AG20443 (cell line): ENCODE measurements around the gene CD6.

Source experiments
- DNase-seq: peaks from one replicate; pipeline ENCODE4 v3.0.0; 2012; ENCODE audit warnings: low spot score, mixed read lengths

Gene CD6

GRCh38 chr11:61026121-61027031, 54.9 kb downstream of the CD6 start:
- DNase-seq: no peak

GRCh38 chr11:61027141-61027840, 55.8 kb downstream of the CD6 start:
- DNase-seq: no peak

GRCh38 chr11:61028135-61028729, 56.8 kb downstream of the CD6 start:
- DNase-seq: no peak

GRCh38 chr11:61032824-61033223, 61.3 kb downstream of the CD6 start:
- DNase-seq: no peak

- DNase-seq: no peak
These were observed 61.9 kb downstream of the CD6 start for GRCh38 chr11:61033417-61033816.

- DNase-seq: no peak
These were observed 62.6 kb downstream of the CD6 start for GRCh38 chr11:61034111-61034510.

GRCh38 chr11:61034704-61035525, 63.4 kb downstream of the CD6 start:
- DNase-seq: no peak

- DNase-seq: no peak
These were observed 64.0 kb downstream of the CD6 start for GRCh38 chr11:61035526-61035835.

GRCh38 chr11:61037441-61038093, 66.1 kb downstream of the CD6 start:
- DNase-seq: no peak

- DNase-seq: no peak
These were observed 68.4 kb downstream of the CD6 start for GRCh38 chr11:61039916-61040315.

- DNase-seq: no peak
These were observed 70.5 kb downstream of the CD6 start for GRCh38 chr11:61041755-61042518.

GRCh38 chr11:61042537-61042936, 71.1 kb downstream of the CD6 start:
- no peak for DNase-seq

GRCh38 chr11:61042961-61043540, 71.6 kb downstream of the CD6 start:
- DNase-seq: no peak

GRCh38 chr11:61045271-61045670, 73.8 kb downstream of the CD6 start:
- no peak for DNase-seq

GRCh38 chr11:61046833-61047232, 75.4 kb downstream of the CD6 start:
- no peak for DNase-seq

- DNase-seq: no peak
These were observed 77.0 kb downstream of the CD6 start for GRCh38 chr11:61048368-61049062.

- no peak for DNase-seq
These were observed 77.5 kb downstream of the CD6 start for GRCh38 chr11:61049063-61049377.

GRCh38 chr11:61049859-61050258, 78.4 kb downstream of the CD6 start:
- DNase-seq: no peak

GRCh38 chr11:61052182-61052972, 80.9 kb downstream of the CD6 start:
- no peak for DNase-seq
